Peyer's patch (tissue), 4 donors: ENCODE results near the gene YY2. TPM values are rescaled to one million over a fixed set of nuclear protein-coding genes. Genes with fewer than 3 reads are reported as not detected.

ENCODE experiments used
- DNase-seq, 3 donors: peaks; one replicate each; pipeline ENCODE4 v3.0.0-alpha.2; 2017 to 2019
- H3K27ac ChIP-seq, 4 donors: fragments of 200-600 bp; sonication (generic); one replicate each; pipeline ENCODE4 v1.5.1; 2016 to 2019
- H3K27me3 ChIP-seq, 2 donors: fragments of 200-600 bp; sonication (generic); one replicate each; pipeline ENCODE4 v1.5.1; 2019
- H3K36me3 ChIP-seq, 3 donors: fragments of 200-600 bp; sonication (generic); one replicate each; pipeline ENCODE4 v1.5.1; 2016 to 2019
- H3K4me1 ChIP-seq, 4 donors: fragments of 200-600 bp; sonication (generic); one replicate each; pipeline ENCODE4 v1.5.1; 2016 to 2019
- H3K4me3 ChIP-seq, 4 donors: fragments of 200-600 bp; sonication (generic); 1 replicate in 3 of 4; 2 replicates in 1 of 4; pipeline ENCODE4 v1.5.1; 2016 to 2019; ENCODE audit warnings: mild to moderate bottlenecking in 1 of 4
- H3K9me3 ChIP-seq, 4 donors: fragments of 200-600 bp; sonication (generic); one replicate each; pipeline ENCODE4 v1.5.1; 2016 to 2019; ENCODE audit warnings: mild to moderate bottlenecking in 1 of 4
- CTCF ChIP-seq, 6 experiments: fragments of 450-650 bp in 4 of 6; fragments of 200-600 bp in 2 of 6; sonication (generic) in 1 of 6; IDR thresholded peaks; one replicate each; pipeline ENCODE4 v1.5.1; 2017 to 2019; ENCODE audit warnings: antibody characterized with exemption in 6 of 6, mild to moderate bottlenecking in 3 of 6, moderate library complexity in 1 of 6
- POLR2A ChIP-seq, 2 donors: fragments of 450-650 bp; IDR thresholded peaks; one replicate each; pipeline ENCODE4 v1.5.1; 2017; ENCODE audit warnings: antibody characterized with exemption in 2 of 2, mild to moderate bottlenecking in 2 of 2, moderate library complexity in 2 of 2
- total RNA-seq, 4 donors: library from RNA; depleted of rRNA; stranded (reverse); fragments of >200 nt; gene quantifications; one replicate each; pipeline ENCODE4 v1.1.0, GENCODE V29; 2016

The YY2 gene
- 10 to 100 TPM in 1 of 4 donors, 1 to 10 TPM in 2, under 1 TPM in 1; 0.35 to 17.3 (median 5.3) TPM for total RNA-seq

GRCh38 chrX:21855937-21856415, at the start of gene YY2:
YY2 (plus strand) TSS chrX:21855987; CDS start chrX:21856485, 498 bp downstream.
- TF ChIP-seq CTCF (IDR thresholded peaks at IDR 0.05), result no peak
- no peak for TF ChIP-seq POLR2A (IDR thresholded peaks at IDR 0.05)
- DNase-seq, result no peak
- Histone ChIP-seq H3K4me3 (no peak within 1 kb of the TSS), H3K36me3 (peaks cover 0 to 5% (median 0%) of the 10 kb centered on the region in 3 donors), H3K9me3 (no peaks in the 10 kb centered on the region), H3K27me3 (no peaks in the 10 kb centered on the region), H3K4me1 (no peaks in the 10 kb centered on the region), H3K27ac (no peak within 1 kb of the TSS)

- Histone ChIP-seq H3K4me3 (no peak overlapping the region), H3K4me1 (no peaks in the 10 kb centered on the region), H3K27ac (no peak overlapping the region), H3K9me3 (no peaks in the 10 kb centered on the region), H3K27me3 (no peaks in the 10 kb centered on the region), H3K36me3 (no peaks in the 10 kb centered on the region)
- TF ChIP-seq CTCF (IDR thresholded peaks at IDR 0.05), result no peak
- TF ChIP-seq POLR2A (IDR thresholded peaks at IDR 0.05), result no peak
- no peak for DNase-seq
Measured at GRCh38 chrX:21806691-21807090, 49.1 kb upstream of the YY2 start.

- Histone ChIP-seq H3K27ac (no peak overlapping the region), H3K27me3 (no peaks in the 10 kb centered on the region), H3K36me3 (no peaks in the 10 kb centered on the region), H3K4me1 (no peaks in the 10 kb centered on the region), H3K4me3 (no peak overlapping the region), H3K9me3 (no peaks in the 10 kb centered on the region)
- DNase-seq, result no peak
- no peak for TF ChIP-seq POLR2A (IDR thresholded peaks at IDR 0.05)
- TF ChIP-seq CTCF (IDR thresholded peaks at IDR 0.05), result no peak
Measured at GRCh38 chrX:21811832-21812231, 44.0 kb upstream of the YY2 start.

GRCh38 chrX:21812628-21813027, 43.2 kb upstream of the YY2 start:
- no peaks in the 10 kb centered on the region for H3K9me3 ChIP-seq
- no peak overlapping the region for H3K4me3 ChIP-seq
- no peaks in the 10 kb centered on the region for H3K27me3 ChIP-seq
- TF ChIP-seq POLR2A (IDR thresholded peaks at IDR 0.05), result no peak
- TF ChIP-seq CTCF (IDR thresholded peaks at IDR 0.05), result no peak
- no peak overlapping the region for H3K27ac ChIP-seq
- no peak for DNase-seq
- H3K36me3 ChIP-seq, result no peaks in the 10 kb centered on the region
- H3K4me1 ChIP-seq, result no peaks in the 10 kb centered on the region

GRCh38 chrX:21813612-21814368, 42.0 kb upstream of the YY2 start:
- Histone ChIP-seq H3K27me3 (no peaks in the 10 kb centered on the region), H3K36me3 (no peaks in the 10 kb centered on the region), H3K4me1 (no peaks in the 10 kb centered on the region), H3K27ac (no peak overlapping the region), H3K9me3 (no peaks in the 10 kb centered on the region), H3K4me3 (no peak overlapping the region)
- no peak for TF ChIP-seq CTCF (IDR thresholded peaks at IDR 0.05)
- no peak for DNase-seq
